Effector memory CD8-positive, alpha-beta T cell (primary cell): ENCODE data around the gene FST.
A peak's percentile ranks its signal among the peaks of the same experiment; 100 is the strongest.

Experiments
- ATAC-seq: fragments of 150-1000 bp; cut with Tn5 transposase; replicated peaks from 2 replicates; pipeline ENCODE4 v1.10.0; 2021; ENCODE audit warnings: mild to moderate bottlenecking, moderate library complexity
- DNase-seq, 3 experiments: peaks; one replicate each; pipeline ENCODE4 v3.0.0; 2021
- H3K27ac Mint-ChIP-seq, 2 donors: one replicate each; pipeline ENCODE4 v1.8.0; 2022; ENCODE audit warnings: mild to moderate bottlenecking in 2 of 2, mixed read lengths in 2 of 2, moderate library complexity in 2 of 2
- H3K27me3 Mint-ChIP-seq, 2 donors: one replicate each; pipeline ENCODE4 v1.8.0; 2022; ENCODE audit warnings: mixed read lengths in 2 of 2
- H3K36me3 Mint-ChIP-seq: one replicate; pipeline ENCODE4 v1.8.0; 2022; ENCODE audit warnings: mild to moderate bottlenecking, moderate library complexity, mixed read lengths; ENCODE audit not compliant: insufficient read depth
- H3K4me1 Mint-ChIP-seq, 2 donors: one replicate each; pipeline ENCODE4 v1.8.0; 2022; ENCODE audit warnings: low read depth in 2 of 2, mixed read lengths in 2 of 2
- H3K4me3 Mint-ChIP-seq, 2 donors: one replicate each; pipeline ENCODE4 v1.8.0; 2022; ENCODE audit warnings: mild to moderate bottlenecking in 2 of 2, mixed read lengths in 2 of 2, moderate library complexity in 2 of 2
- H3K9me3 Mint-ChIP-seq, 2 donors: one replicate each; pipeline ENCODE4 v1.8.0; 2022; ENCODE audit warnings: mixed read lengths in 2 of 2

The FST gene

DNA sequence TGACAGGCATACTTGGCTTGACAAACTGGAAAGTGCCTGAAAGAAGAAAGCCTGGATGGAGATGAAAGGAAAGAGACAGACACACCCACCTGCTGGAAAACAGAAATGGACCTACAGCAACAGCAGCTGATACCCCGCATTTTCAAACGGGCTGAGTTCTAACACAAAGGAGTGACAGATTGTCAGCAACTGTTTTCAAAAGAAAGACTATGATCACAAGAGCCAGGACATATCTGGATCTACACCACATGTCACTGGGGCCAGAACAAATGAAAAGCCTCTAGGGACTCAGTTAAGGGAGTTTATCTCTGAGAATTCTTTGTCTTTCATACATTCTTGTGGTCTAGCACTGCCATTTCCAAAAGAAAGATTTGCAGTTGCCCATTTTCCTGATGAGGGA is 24.1 kb upstream of the FST start:
- ATAC-seq, result no peak
- no peaks in the 10 kb centered on the region for H3K9me3 Mint-ChIP-seq
- DNase-seq, result no peak
- H3K36me3 Mint-ChIP-seq, result no peaks in the 10 kb centered on the region
- H3K4me3 Mint-ChIP-seq, result no peak overlapping the region
- H3K27me3 Mint-ChIP-seq, result peaks cover 6 to 10% of the 10 kb centered on the region in 2 donors
- H3K27ac Mint-ChIP-seq, result no peak overlapping the region
- no peaks in the 10 kb centered on the region for H3K4me1 Mint-ChIP-seq

DNA sequence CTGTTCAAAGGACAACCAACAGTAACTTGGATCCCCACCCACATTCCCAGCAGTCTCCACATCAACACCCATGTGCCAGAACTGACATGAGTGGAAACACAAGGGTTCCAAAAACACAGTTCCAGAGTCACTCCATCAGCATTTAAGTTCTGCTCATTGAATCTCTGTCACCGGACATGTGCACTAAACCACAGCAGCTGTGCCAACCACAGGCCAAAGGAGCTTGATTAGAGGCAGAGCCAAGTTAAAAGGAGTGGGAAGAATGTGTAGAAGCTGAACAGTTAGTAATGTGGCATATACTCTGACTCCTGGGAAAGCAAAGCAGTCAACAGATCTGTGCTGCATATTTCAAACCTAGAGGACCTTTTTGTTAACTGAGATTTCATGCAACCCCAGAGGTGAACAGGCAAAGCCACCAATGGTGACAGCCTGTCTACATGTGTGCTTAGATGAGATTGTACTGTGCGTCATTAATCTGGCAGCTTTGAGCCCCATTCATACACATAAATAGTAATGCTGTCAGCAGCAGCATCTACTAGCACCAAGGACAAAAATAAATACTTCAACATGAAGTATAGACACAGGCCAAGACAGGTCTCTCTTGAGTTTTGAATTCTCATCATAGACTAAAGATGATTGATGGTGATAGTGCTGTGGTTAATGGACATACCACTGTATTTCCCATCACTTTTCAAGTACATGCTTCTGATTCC is 16.4 kb upstream of the FST start:
- no peak for ATAC-seq
- Mint-ChIP-seq H3K4me3 (no peak overlapping the region), H3K4me1 (no peaks in the 10 kb centered on the region), H3K9me3 (no peaks in the 10 kb centered on the region), H3K36me3 (no peaks in the 10 kb centered on the region), H3K27ac (no peak overlapping the region), H3K27me3 (peaks cover 34 to 46% of the 10 kb centered on the region in 2 donors)
- DNase-seq, result no peak

DNA sequence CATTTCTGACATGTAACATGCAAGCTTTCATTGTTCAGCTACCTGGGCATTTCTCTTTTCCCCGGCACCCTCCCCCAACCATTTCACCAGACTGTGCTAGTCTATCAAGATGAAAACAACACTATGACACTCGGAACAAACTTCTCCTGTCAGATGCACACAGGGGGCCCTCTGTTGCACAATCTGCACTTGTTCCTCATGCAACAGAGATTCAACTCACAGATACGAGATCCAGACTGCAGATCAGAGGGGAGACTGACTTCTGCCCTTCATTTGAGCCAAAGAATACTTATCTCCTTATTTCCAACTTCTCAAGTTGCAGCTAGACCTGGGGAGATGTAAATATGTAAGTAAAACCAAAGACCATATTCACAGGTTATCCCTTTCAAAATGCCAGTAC is 15.7 kb upstream of the FST start:
- Mint-ChIP-seq H3K27ac (no peak overlapping the region), H3K27me3 (peaks cover 30 to 46% of the 10 kb centered on the region in 2 donors), H3K4me1 (no peaks in the 10 kb centered on the region), H3K36me3 (no peaks in the 10 kb centered on the region), H3K4me3 (no peak overlapping the region), H3K9me3 (no peaks in the 10 kb centered on the region)
- ATAC-seq (no peak), DNase-seq (no peak)

DNA sequence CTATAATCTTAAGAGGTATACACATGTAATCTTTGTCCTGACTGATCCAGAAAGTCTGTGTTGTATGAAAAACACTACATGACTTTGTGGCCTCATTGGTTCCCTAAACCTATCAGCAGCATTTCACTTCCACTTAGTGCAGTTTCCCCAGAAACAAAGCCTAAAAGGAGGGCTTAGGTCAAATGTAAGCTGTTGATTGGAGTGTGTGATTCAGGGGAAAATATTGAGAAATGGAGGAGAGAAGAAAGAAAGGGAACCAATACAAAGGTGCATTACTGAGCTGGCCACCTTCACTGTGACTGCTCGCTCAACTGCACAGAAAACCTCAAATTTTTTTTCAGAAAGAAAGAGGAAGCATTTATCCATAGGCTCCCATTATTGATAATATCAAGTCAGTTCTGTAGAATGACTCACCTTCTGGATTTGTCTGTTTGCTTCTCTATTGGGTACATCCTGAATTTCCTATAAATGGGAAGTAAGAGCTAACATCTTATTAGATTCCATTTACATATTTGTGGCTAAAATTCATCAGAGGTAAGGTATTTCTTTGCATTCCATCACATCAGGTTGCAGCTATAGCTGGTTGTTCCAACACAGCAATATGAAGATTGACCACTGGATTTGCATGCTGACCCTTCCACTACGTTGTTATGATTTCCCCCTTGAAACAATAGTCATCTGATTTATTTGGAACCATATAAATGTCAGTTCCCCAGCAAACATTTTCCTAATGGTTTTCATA is 10.3 kb upstream of the FST start:
- H3K27me3 Mint-ChIP-seq, result peaks cover 38 to 51% of the 10 kb centered on the region in 2 donors
- H3K4me3 Mint-ChIP-seq, result no peak overlapping the region
- no peaks in the 10 kb centered on the region for H3K9me3 Mint-ChIP-seq
- no peaks in the 10 kb centered on the region for H3K4me1 Mint-ChIP-seq
- no peak overlapping the region for H3K27ac Mint-ChIP-seq
- no peak for ATAC-seq
- no peak for DNase-seq
- no peaks in the 10 kb centered on the region for H3K36me3 Mint-ChIP-seq

DNA sequence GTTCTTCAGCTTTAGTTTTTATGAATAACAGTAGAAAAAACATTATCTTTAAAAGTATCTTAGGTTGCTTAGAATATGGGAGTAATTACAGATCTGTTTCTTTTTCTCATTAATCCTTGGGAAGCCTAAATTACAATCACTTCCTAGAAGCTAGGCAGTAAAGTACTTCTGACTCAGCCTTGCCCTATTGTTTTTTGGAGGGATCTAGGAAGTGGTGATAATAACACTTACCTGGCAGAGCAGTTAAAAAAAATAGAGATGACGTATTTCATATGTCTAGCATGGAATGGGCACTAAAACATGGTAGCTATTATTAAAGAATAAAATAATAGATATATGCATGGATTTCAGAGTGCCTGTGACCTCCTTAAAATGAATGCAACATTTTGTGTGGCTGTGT is 8.2 kb upstream of the FST start:
- DNase-seq (no peak), ATAC-seq (no peak)
- Mint-ChIP-seq H3K4me3 (no peak overlapping the region), H3K9me3 (no peaks in the 10 kb centered on the region), H3K27me3 (peaks cover 41 to 52% of the 10 kb centered on the region in 2 donors), H3K27ac (no peak overlapping the region), H3K36me3 (no peaks in the 10 kb centered on the region), H3K4me1 (no peaks in the 10 kb centered on the region)

DNA sequence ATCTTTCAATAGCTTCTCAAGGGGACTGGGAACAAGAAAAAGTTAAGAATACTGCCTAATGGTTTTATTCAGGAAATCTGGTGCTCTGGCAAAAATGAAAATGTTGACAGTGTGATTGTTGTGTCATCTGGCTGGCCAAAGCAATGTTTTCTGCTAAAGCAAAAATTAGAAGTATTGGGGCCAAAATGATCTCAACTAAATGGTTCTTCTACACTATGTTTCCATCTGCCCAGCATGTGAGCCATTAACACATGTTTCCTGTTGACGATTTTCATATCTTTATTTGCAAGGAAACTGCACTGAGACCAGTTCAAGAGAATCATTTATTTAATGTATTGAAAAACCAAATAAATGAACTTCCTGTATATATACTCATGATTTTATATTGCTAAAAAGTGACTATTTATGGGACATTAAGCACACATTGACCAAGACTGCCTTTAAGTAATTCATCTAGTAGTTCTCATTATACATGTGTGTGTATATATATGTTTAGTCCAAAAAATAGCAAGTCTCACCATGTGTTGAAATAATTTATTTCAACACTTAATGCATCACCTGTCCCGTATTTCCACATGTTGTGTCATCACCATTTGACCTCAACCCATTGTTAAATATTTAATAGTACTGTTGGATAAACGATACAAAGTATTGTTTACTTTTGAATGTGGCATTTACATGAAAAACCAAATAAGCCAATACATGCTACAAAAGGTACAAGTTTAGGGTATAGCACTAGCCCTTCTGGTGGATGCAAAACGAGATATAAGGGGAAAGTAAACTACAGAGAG is 7.5 kb upstream of the FST start:
- ATAC-seq, result no peak
- H3K27me3 Mint-ChIP-seq, result peaks cover 41 to 49% of the 10 kb centered on the region in 2 donors
- DNase-seq, result no peak
- H3K9me3 Mint-ChIP-seq, result no peaks in the 10 kb centered on the region
- no peaks in the 10 kb centered on the region for H3K4me1 Mint-ChIP-seq
- no peaks in the 10 kb centered on the region for H3K36me3 Mint-ChIP-seq
- no peak overlapping the region for H3K27ac Mint-ChIP-seq
- no peak overlapping the region for H3K4me3 Mint-ChIP-seq

DNA sequence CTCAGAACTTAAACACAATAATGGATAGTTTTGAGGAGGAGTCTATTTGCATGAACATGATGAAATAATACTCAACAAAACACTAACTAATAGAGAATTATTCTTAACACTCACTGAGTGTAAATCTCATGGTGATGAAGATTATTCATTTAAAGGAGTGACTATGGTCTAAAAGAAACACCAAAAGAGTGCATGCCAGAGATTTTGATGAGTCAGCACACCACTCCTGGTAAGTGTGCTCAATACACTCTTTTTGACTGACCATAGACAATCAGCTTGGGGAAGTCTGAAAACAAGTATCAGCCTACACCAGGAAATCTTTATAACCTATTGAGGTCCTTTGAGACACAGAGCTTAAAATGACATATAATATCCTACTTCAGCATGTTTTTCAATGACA is 6.8 kb upstream of the FST start:
- no peak for ATAC-seq
- no peak overlapping the region for H3K27ac Mint-ChIP-seq
- no peaks in the 10 kb centered on the region for H3K36me3 Mint-ChIP-seq
- peaks cover 49 to 53% of the 10 kb centered on the region in 2 donors for H3K27me3 Mint-ChIP-seq
- no peak for DNase-seq
- H3K4me1 Mint-ChIP-seq, result peaks cover 3 to 5% of the 10 kb centered on the region in 2 donors
- H3K9me3 Mint-ChIP-seq, result no peaks in the 10 kb centered on the region
- no peak overlapping the region for H3K4me3 Mint-ChIP-seq

DNA sequence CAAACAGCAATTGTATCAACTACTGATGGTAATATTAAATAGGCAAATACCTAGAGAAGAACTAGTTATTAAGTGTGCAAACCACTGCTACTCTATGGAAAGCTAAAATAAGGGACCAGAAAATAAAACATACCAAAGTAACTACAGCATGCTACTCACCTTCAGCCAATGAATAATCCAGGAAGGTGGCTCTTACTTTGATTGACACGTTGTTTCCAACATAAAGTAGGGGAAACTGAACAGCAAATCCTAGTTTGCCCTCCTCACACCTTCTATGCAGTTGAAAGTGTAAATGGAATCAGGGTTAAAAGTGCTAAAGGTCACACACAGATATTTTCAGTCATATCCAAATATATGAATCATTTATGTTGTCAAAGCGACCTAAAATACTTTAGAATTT is 5.1 kb upstream of the FST start:
- DNase-seq, result no peak
- Mint-ChIP-seq H3K27me3 (peaks cover 58 to 62% of the 10 kb centered on the region in 2 donors), H3K27ac (no peak overlapping the region), H3K9me3 (no peaks in the 10 kb centered on the region), H3K36me3 (peaks cover 4% of the 10 kb centered on the region), H3K4me1 (peaks cover 9 to 15% of the 10 kb centered on the region in 2 donors), H3K4me3 (no peak overlapping the region)
- ATAC-seq, result no peak

DNA sequence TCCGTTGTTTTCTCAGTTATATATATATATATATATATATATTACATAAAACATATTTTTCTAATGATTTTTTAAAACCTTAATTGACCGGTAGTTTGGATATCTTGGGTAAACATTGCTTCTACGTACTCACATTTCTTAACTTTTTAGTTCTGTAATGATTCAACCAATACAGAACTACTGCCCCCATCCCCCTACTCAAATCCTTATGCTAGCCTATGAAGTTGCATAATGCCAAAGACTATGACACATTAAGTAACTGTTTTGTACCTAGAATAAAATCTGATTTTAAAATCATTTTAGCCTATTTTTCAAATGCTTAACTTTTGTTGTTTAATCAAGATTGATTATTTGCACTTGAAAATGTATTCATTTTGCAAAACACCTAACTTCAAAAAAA is 4.4 kb upstream of the FST start:
- Mint-ChIP-seq H3K27ac (no peak overlapping the region), H3K27me3 (peaks cover 63 to 64% of the 10 kb centered on the region in 2 donors), H3K4me1 (peaks cover 14 to 19% of the 10 kb centered on the region in 2 donors), H3K36me3 (peaks cover 4% of the 10 kb centered on the region), H3K9me3 (no peaks in the 10 kb centered on the region), H3K4me3 (no peak overlapping the region)
- ATAC-seq, result no peak
- DNase-seq, result no peak

DNA sequence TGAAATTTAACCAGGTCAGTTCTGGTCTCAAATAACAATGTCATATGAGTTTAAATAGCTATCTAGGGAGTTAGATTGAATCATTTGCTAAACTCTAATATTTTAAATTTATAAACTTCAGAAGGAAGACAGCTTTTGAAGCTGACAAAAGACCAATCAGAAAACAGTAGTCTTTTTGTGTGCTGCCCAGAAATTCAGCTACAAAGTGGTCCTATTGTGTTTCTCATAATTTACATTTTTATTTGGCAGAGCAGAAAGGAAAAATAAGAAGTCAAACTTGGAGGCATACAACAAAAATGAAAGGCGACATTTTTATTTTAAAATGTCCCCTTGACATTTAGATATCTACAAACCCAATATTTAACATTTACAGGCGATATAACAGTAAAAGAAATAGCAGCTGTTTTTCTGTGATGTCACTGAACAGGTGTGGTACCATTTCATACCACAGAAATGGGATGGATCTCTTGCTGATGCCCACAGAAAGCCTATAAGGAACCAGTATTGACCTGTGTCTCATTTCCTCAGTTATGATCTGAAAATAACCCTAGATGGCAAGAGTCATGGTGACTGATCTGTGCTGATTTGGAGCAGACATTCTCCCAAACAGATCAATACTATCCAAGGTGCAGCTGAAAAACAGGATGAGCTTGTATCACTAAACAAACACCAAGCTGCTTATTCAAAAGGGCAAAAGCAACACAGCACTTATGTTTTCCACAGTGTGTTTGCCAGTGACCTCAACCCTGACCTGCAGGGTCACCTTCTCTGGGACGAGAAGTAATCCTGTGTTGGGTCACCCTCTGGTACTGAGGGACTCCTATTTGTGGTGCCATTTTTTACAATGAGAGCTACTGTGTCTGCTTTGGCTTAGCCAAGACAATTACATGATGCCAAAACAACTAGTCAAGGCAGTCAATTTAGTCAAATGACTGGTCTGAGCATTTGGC is 3.6 kb upstream of the FST start:
- H3K36me3 Mint-ChIP-seq, result peaks cover 4% of the 10 kb centered on the region
- peaks cover 14 to 25% of the 10 kb centered on the region in 2 donors for H3K4me1 Mint-ChIP-seq
- H3K9me3 Mint-ChIP-seq, result no peaks in the 10 kb centered on the region
- H3K4me3 Mint-ChIP-seq, result no peak overlapping the region
- ATAC-seq, result no peak
- H3K27ac Mint-ChIP-seq, result no peak overlapping the region
- DNase-seq, result no peak
- peaks cover 58 to 60% of the 10 kb centered on the region in 2 donors for H3K27me3 Mint-ChIP-seq

DNA sequence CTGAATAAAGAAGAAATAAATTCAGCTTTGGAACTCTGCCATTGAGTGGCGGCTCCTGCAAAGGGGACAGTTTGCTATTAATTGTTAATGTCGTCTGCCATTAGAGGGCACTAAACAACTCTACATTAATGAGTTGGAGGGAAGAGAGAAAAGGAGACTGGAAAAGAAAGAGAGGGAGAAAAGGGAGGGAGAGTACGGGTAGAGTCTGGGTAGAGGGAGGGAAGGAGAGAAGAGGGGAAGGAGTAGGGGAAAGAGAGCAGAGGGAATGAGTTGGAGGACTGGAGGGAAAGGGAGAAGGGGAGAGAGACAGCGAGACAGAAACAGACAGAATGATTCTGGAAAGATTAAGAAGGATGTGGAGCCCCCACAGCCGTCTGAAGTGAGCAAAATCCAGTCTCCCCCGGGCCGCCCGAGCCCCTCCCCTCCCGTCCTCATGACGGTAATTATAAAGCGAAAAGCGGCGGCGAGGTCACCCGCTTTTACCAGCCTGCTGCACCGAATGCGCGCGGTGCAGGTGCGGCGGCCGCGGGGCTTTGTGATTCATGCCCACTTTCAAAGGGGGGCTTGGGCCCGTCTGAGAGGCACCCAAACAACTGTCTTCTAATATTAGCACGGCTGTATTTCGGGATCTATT is 1.9 kb upstream of the FST start:
- ATAC-seq (no peak), DNase-seq (no peak)
- H3K4me1 Mint-ChIP-seq, result peaks cover 27 to 42% of the 10 kb centered on the region in 2 donors
- peaks cover 12% of the 10 kb centered on the region for H3K36me3 Mint-ChIP-seq
- no peaks in the 10 kb centered on the region for H3K9me3 Mint-ChIP-seq
- no peak overlapping the region for H3K27ac Mint-ChIP-seq
- H3K27me3 Mint-ChIP-seq, result peaks cover 57 to 59% of the 10 kb centered on the region in 2 donors
- H3K4me3 Mint-ChIP-seq, result peak overlapping the region; percentile 84 to 91

DNA sequence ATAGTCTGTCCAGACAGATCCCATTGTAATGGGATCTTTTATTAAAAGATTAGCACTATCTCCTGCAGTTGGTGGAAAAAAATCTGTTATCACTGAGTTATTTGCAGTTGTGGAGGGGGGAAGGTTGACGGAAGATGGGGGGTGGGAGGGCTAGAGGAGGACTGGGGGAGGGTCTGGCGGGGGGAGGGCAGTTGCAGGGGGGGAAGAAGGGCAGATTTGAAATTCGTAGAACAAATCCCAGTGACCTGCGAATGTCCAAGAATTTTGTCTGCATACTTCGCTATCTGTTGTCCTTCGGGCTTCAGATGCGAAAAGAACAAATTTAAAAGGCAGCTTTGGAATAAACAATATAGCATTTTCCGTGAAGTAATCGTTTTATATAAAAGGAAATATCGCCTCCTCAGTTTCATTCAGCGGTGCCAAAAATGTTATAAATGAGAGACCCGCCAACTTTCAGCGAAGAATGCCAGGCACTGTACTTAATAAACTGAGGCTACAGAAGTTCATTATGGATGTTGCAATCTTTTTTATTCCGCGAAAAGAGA is 1.3 kb upstream of the FST start:
- H3K4me1 Mint-ChIP-seq, result peaks cover 28 to 45% of the 10 kb centered on the region in 2 donors
- ATAC-seq, result no peak

More for the DNA sequence above, 1.3 kb upstream of the FST start:
- peak overlapping the region; percentile 84 to 91 for H3K4me3 Mint-ChIP-seq
- H3K36me3 Mint-ChIP-seq, result peaks cover 12% of the 10 kb centered on the region
- no peaks in the 10 kb centered on the region for H3K9me3 Mint-ChIP-seq
- no peak for DNase-seq
- peaks cover 57 to 59% of the 10 kb centered on the region in 2 donors for H3K27me3 Mint-ChIP-seq
- H3K27ac Mint-ChIP-seq, result peak overlapping the region in 1 of 2 donors; percentile 62
